ENCODE data around the gene SRPX.

GRCh38 chrX:38138157-38138891, 82.3 kb downstream of the SRPX start:
- no peak for TF ChIP-seq POLR2A (IDR thresholded peaks at IDR 0.05; ENCODE audit: low read length)
- no peak for TF ChIP-seq GATA1 (IDR thresholded peaks at IDR 0.05; ENCODE audit: low read depth, low read length)
